GM18873 (cell line): ENCODE data around the gene EID3.
"Not testable (repeated sequence)": the region's sequence is repeated elsewhere in the genome, so short reads cannot be mapped to it uniquely, and the experiment has no call there.

Source experiments
- ATAC-seq: cut with Tn5 transposase; IDR thresholded peaks from one replicate; pipeline ENCODE4 v1.9.1; 2021; ENCODE audit warnings: mild to moderate bottlenecking, moderate library complexity, moderate number of reproducible peaks; ENCODE audit not compliant: unreplicated experiment, low FRiP score

The EID3 gene

DNA sequence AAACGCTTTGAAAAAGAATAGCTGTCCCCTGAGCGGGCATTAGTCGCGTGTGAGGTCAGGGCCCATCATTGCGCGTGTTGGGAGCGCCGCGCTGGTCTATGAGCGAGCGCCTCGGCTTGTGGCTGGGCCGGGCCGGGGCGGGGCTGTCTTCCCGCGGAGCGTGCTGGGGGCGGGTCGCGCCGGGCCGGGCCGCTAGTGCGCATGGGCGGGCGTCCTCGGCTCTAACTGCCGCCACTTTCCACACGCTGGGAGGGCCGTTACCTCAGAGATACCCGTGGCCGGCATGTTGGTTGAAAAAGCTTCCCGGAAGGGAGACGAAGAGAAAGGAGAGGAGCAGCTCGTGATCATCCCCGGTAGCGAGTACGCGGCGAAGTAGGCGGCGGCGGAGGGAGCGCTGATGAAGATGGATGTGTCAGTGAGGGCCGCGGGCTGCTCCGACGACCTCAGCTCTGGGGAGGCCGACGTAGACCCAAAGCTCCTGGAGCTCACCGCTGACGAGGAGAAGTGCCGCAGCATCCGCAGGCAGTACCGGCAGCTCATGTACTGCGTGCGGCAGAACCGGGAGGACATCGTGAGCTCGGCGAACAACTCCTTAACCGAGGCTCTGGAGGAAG, at the start of gene EID3:
TSS of gene EID3 (plus strand) at position 202 of the 614 bp plus-strand sequence. CDS start at position 398, 196 bp downstream.
- ATAC-seq = no peak

DNA sequence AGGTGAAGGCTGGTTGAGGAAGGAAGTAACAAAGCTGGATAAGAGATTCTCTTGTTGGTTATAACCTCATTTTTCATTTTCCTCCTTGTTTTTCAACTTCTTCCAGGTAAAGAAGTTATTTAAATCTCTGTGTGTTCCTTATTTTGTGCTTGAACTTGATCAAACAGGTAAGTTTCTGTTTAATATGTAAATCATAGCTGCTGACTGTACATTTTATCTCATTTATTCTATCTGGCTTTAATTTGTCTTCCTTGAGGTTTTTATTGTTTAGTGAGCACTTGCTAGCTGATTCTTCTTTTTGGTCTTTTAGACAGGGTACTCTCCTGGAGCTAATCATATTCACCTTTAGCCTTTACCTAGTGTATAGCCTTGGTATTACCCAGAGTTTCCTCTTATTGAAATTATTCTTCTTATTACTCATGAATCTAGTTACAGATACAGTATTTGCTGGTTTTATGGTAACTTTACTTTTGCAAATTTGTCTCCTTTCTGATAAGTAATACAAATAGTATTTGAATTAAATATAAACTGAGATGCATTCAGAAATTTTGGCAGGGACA, 45.5 kb upstream of the EID3 start:
- no peak for ATAC-seq

DNA sequence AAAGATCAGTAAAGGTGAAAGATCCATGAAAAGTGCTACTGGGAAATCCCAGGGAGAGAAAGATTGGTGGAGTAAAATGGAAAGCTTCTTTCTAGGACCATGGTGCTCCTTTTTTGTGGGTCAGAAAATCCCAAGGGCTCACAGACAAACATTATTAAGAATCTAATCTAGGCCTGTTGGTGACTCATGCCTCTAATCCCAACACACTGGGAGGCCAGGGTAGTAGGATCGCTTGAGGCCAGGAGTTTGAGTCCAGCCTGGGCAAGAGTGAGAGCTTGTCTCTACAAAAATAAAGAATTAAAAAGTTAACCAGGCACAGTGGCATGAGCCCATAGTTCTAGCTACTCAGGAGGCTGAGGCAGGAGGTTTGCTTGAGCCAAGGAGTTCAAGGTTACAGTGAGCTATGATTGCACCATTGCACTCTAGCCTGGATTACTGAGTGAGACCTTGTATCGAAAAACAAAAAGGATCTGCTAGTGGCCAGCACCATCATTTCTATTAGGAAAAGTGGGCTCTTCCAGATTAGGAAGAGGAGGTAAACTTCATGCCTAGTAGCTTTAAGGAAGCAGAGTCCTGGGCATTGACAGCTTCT, 45.0 kb upstream of the EID3 start:
- ATAC-seq = no peak

DNA sequence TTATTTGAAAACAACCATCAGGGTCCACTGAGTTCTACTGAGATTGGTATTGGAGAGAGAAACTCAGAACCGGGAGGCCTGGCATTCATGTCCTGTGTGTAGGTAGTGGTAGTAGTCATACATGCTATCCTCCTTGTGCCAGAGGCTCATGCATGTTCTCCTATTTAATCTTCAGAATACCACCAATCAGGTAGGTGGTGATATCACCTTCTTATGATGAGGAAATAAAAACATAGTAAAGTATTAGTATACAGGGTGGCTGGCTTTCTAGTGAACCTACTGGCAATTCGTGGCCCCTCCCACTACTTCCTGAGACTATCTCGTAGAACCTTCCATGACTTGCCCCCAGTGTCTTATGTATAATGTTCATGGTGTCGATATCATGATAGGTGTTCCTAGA, 40.5 kb upstream of the EID3 start:
- ATAC-seq = no peak

DNA sequence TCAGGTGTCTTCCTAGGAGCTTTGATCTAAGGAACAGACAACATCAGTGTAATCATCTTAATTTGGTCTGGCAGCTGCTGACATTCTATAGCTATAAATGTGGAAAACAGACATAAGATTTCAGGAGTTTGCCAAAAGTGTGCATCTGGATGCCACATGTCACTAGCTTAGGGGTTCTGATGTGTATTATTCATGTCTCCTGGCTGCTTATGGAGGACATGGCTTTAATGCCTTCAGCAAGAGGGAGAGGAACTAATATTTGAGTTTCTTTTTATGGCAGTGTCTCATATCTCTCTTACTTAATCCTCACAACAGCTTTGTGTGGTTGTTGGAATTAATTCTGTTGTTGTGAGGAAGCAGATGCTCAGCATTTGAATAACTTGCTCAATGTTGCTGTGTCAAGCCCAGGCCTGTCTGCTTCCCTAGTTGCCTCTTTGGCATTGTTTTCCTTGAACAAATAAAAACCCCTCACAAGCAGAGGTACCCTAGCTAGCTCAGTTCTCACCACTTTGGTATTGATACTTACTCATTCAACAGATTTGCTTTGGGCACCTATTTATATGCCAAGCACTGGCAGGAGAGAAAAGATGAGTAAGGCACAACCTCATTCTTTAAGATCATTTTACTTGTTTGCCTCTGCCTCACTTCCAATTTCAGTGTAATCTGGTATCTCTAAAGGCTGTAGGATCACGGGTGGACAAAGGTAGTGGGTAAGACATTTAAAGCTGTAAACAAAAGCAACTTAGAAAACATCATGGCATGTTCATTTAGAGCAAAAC, 39.8 kb upstream of the EID3 start:
- no peak for ATAC-seq

DNA sequence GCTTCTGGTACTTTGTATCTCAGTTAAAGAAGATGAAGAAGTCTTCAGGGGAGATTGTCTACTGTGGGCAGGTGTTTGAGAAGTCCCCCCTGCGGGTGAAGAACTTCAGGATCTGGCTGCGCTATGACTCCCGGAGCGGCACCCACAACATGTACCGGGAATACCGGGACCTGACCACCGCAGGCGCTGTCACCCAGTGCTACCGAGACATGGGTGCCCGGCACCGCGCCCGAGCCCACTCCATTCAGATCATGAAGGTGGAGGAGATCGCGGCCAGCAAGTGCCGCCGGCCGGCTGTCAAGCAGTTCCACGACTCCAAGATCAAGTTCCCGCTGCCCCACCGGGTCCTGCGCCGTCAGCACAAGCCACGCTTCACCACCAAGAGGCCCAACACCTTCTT, 38.1 kb upstream of the EID3 start:
- ATAC-seq = not testable (repeated sequence)

DNA sequence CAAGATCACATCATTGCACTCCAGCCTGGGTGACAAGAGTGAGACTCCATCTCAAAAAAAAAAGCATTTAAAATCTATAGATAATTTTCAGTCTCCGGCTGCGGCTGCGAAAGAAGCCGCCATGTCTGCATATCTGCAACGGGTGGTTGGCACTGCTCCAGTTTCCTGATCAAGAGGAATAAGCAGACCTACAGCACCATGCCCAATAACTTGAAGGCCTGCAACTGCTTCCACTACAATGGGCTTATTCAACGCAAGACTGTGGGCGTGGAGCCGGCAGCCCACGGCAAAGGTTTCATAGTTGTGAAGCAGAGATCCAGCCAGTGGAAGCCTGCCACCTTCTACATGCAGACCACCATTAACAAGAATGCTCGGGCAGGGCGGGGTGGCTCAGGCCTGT, 30.6 kb upstream of the EID3 start:
- no peak for ATAC-seq

DNA sequence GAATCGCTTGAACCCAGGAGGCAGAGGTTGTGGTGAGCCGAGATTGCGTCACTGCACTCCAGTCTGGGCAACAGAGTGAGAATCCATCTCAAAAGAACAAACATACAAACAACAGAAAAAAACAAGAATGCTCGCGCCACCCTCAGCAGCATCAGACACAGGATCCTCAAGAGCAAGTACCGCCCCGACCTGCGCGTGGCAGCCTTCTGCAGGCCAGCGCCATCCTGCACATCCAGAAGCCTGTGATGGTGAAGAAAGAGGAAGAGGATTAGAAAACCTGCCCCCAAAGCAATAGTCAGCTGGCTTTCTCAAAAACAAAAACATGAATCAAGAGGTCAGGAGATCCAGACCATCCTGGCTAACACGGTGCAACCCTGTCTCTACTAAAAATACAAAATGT, 30.0 kb upstream of the EID3 start:
- no peak for ATAC-seq

DNA sequence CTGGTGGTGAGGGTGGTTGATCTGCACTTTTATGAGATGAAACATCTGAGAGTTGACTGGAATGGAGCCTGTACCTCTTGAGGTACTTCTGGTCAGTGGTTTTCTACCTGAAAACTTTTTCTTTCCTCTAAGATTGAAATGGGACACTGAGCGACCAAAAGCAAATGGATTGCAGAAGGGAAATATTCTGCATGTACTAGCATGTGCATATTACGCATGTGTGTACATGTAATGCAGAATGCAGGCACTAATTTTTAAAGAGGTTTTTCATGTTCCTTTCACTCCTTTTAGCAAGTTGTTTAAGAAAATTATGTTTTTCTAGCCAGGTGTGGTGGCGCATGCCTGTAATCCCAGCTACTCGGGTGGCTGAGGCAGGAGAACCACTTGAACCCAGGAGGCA, 28.7 kb upstream of the EID3 start:
- no peak for ATAC-seq

DNA sequence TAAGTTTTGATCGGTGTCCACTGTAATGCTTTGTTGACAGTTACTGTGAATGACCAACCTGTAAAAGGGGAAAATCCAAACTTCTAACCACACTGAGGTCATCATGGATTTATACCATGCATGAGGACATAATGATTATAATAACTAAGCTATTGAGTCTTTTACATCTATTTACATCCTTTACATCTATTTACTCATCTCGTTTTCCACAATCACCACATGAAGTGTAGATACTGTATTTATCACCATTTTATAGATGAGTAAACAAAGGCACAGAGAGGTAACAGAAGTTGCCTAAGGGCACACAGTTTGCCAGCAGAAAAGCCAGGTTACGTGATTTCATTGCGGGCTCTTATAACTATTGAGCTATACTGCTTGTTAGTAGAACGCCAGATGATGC, 27.9 kb upstream of the EID3 start:
- ATAC-seq = peak; percentile 18

DNA sequence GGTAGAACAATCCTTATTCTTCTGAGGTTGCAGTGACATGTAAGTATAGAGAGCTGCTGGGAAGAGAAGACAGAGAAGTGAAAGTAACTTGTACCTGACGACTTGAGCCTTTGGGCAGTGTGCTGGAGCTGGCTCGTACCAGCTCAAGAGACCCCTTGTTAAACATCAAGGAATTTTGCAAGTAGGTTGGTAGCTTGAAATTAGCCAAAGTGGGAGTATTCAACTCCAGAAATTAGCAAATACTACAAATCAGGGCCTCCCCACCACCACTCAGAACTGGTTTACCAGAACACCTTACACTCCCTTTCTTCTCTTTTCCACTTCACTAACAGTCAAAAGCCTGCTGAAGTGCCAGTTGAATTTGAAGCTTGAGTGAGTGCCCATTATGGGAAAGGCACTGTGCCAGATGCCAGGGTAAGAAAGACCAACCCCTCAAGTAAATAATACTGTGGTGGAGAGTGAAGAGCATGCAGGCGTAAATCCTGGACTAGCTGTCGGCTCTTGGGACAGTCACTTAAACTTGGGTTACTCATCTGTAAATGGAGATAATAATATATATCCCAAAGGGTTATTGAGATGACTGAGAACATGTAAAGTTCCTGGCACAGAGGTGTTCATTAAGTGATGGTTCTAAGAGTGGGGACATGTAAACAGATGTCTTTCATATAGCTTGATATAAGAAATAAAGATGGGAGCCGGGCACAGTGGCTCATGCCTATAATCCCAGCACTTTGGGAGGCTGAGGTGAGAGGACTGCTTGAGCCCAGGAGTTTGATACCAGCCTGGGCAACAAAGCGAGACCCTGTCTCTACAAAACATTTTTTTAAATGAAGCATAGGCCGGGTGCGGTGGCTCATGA, 27.0 kb upstream of the EID3 start:
- peak; percentile 55 for ATAC-seq

DNA sequence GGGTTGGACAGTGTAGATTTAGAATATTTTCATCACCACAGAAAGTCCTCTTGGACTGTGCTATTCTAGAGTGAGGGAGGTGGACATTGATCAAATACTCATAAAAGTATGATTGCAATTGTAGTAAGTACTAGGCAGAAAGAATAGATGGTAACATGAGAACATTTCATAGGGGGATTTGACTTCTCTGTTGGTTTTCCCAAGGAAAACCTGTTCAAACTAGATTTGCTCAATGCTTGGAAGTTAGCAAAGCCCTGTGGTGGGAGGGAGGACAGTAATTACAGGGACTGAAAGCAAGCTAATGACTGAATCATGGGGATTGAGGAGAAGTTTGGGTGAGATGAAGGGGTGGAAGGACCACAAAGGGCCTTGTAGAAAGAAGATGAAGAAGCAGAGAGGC, 24.4 kb upstream of the EID3 start:
- ATAC-seq = no peak

DNA sequence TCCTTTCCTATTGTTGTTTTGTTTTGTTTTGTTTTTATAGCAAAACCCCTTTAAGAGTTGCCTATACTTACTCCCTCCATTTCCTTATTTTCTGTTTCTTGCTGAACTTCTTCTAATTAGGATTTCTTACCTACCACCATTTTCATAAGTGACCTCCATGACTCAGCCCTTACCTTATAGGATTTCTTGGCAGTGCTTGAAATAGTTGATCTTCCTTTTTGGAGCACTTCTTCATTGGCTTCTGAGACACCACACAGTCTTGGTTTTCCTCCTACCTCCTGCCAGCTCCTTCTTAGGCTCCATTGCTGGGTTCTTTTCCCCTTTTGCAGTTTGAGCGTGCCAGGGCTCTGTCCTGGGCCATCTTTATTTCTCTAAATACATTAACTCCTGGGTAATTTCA, 23.4 kb upstream of the EID3 start:
- ATAC-seq = no peak

DNA sequence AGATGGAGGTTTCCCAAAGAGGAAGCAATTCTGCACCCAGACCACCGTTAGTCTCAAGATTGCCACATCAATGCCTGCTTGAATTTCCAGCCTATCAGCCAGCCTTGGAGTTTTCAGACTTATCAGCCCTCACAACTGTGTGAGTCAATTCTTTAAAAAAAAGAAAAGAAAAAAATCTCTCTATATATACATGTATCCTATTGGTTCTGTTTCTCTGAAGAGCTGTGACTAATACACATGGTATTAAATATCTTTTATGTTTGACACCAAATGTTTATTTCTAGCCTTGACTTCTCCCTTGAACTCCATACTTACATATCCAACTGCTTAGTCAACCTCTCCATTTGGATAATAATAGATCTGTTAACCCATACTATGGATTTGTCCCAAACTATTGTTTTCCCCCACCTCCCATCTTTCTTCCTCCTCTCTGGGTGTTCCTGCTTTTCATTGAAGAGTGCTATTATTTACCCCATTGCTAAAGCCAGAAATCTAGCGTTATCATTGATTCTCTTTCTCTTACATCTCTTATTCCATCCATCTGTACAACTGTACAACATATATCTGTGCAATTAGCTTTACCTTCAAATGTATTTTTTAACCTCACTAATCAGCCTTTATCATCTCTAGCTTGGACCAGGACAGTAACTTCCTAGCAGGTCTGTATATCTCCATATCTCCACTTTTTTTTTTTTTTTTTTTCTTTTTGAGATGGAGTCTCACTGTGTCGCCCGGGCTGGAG, 22.7 kb upstream of the EID3 start:
- no peak for ATAC-seq

DNA sequence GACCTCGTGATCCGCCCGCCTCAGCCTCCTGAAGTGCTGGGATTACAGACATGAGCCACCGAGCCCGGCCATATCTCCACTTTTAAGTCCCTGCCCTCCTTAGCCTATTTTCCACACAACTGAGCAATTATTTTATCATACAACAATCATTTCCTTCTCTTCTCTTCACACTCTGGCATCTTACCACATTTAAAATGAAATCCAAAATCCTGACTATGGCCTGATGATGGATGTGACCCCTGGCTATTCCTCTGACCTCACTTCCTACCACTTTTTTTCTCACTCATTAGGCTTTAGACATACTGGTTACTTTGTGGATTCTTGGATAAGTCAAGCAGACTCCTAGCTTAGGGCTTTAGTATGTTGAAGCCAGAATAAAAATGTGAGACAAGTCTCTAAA, 21.9 kb upstream of the EID3 start:
- ATAC-seq = no peak

DNA sequence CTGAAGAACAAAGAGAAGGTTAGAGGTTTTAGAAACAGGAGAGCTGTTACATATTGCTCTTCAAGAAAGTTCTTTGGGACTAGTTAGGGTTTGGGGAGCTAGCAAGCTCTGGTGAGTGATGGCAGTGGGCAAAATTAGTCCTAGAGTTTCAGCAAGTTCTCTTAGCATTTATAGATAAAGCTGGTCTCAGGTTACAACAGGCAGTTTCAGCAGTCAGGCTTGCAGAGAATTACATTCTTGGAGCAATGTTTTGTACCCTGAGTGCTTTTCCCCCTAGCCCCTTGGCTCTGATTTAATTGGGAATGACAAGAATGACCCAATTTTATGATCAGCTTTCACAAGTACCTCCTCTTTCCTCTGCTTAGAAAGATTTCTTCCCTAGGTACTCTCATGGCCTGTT, 21.4 kb upstream of the EID3 start:
- ATAC-seq = no peak

DNA sequence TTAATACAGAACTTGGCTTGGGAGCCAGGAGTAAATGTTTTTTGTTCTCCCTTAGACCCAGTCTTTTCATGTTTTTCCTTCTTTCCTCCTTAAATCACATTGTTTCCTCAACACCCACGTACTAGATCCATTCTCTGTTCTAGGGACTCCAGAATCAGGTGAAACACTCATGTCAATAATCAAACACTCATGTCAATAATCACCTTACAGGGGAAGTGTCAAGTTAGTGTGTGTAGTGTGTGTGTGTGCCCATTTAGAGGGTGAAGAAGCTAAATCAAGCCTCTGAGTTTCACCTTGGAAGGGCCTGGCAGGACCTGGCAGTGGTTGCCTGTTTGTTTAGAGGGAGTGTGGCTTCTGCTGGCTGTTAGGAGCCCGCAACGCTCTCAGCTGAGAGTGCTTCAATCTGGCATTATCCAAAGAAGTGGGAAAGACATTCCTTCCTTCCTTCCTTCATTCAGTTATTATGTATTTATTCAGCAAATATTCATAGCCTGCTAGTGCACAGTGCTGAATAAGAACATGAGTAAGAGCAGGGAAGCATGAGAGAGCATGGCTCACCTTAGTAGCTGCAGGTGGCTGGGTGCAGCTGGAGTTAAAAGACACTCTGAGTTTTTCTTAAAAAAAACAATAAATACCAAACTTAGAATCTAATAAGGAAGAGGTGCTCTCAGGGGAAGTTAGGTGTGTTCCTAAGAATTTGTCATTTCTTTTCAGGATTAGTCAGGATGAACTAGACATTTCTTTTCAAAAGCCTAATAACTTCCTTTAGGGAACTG, 17.6 kb upstream of the EID3 start:
- ATAC-seq = no peak

DNA sequence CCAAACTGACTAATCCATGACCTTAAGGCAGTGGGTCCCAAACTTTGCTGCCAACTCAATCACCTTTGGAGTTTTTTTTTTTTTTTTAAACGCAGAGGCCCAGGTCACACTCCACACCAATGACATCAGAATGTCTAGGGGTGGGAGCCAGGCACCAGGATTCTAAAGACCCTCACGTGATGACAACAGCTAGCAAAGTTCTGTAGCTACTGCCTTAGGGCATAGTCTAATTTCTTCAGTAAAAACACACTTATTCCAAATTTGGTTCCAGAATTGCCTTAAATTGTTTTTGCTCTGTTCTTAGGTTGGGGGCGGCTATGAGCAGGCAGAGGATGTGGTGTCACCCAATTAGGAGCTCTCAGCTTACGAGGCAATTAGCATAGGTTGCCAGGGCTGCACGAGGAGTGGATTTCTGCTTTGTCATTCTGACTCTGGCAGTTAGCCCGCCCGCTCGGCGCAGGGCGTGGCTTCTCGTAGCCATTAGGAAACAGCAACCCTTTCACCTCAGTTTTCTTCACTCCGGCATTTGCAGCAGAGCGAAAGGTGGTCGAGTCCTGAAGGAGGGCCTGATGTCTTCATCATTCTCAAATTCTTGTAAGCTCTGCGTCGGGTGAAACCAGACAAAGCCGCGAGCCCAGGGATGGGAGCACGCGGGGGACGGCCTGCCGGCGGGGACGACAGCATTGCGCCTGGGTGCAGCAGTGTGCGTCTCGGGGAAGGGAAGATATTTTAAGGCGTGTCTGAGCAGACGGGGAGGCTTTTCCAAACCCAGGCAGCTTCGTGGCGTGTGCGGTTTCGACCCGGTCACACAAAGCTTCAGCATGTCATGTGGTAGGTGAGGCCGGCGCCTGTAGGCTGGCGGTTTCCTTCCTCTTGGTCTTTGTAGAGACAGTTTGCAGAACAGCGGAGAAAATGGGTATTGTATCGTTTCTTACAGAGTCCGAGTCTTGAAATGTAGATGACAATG, 16.7 kb upstream of the EID3 start:
- ATAC-seq = peak; percentile 90
